GM12878 (cell line): ENCODE results near the gene CLSTN2. TPM values are rescaled to one million over a fixed set of nuclear protein-coding genes. Genes with fewer than 3 reads are reported as not detected.

Source experiments
- ATAC-seq: fragments of 200-7000 bp; cut with Tn5 transposase; 3 replicates; pipeline ENCODE4 v1.9.1; 2020; ENCODE audit warnings: mild to moderate bottlenecking, moderate library complexity
- BruUV-seq: library from RNA; stranded (reverse); fragments of 400-500 nt; replicated peaks from 2 replicates; lab custom pipeline; 2021; lab: Mats Ljungman, UMichigan
- CTCF ChIA-PET: fragments of 300-600 bp; sonication (Branson Sonifier 250); formaldehyde crosslinking; extraction: SDS; loops from one replicate; lab custom pipeline; 2021; ENCODE audit warnings: inconsistent platforms; lab: Yijun Ruan, JAX
- POLR2A ChIA-PET: fragments of 350-600 bp; formaldehyde crosslinking; extraction: SDS; loops from one replicate; lab custom pipeline; 2021; ENCODE audit warnings: inconsistent platforms; lab: Charles Lee
- RAD21 ChIA-PET: fragments of 300-600 bp; sonication (Branson Sonifier 250); formaldehyde crosslinking; loops from one replicate; lab custom pipeline; 2023; ENCODE audit warnings: antibody characterized with exemption; ENCODE audit not compliant: unreplicated experiment; lab: Charles Lee
- SMC1A ChIA-PET: fragments of 300-600 bp; sonication (Branson Sonifier 250); formaldehyde crosslinking; loops from one replicate; lab custom pipeline; 2023; ENCODE audit not compliant: unreplicated experiment, uncharacterized antibody; lab: Charles Lee
- DNase-seq: peaks from one replicate; pipeline ENCODE4 v3.0.0-alpha.2; 2011; ENCODE audit warnings: low read depth, low spot score
- FAIRE-seq: peaks from 3 replicates; lab custom pipeline; 2011; peaks lifted over from hg19 to GRCh38; lab: Jason Lieb, UNC
- H2AFZ ChIP-seq: 2 replicates; pipeline ENCODE4 v1.6.0; 2011; ENCODE audit warnings: low read depth, low read length, control low read depth; ENCODE audit not compliant: control insufficient read depth
- H3K27ac ChIP-seq: 2 replicates; pipeline ENCODE4 v1.5.1; 2011; ENCODE audit warnings: control low read depth; ENCODE audit not compliant: control insufficient read depth, insufficient read depth
- H3K27me3 ChIP-seq, 2 experiments: replicated peaks in 1 of 2; 2 replicates each; pipeline versions ENCODE4 v1.6.0 to v1.6.1; 2011; ENCODE audit warnings: low read length in 1 of 2; ENCODE audit not compliant: control insufficient read depth in 2 of 2, insufficient read depth in 2 of 2
- H3K36me3 ChIP-seq, 2 experiments: 2 replicates each; pipeline ENCODE4 v1.5.1; 2011; ENCODE audit warnings: low read length in 1 of 2; ENCODE audit not compliant: control insufficient read depth in 2 of 2, insufficient read depth in 2 of 2
- H3K4me1 ChIP-seq: 2 replicates; pipeline ENCODE4 v1.6.1; 2011; ENCODE audit warnings: mild to moderate bottlenecking, low read length, moderate library complexity, mixed read lengths; ENCODE audit not compliant: control insufficient read depth, insufficient read depth
- H3K4me2 ChIP-seq: 2 replicates; pipeline ENCODE4 v1.6.0; 2011; ENCODE audit warnings: control low read depth; ENCODE audit not compliant: control insufficient read depth, insufficient read depth
- H3K4me3 ChIP-seq: fragments of 200-600 bp; sonication (generic); 2 replicates; pipeline ENCODE4 v1.5.1; 2016
- H3K79me2 ChIP-seq: 2 replicates; pipeline ENCODE4 v1.6.0; 2011; ENCODE audit warnings: low read length; ENCODE audit not compliant: control insufficient read depth, insufficient read depth
- H3K9ac ChIP-seq: 2 replicates; pipeline ENCODE4 v1.8.0; 2011; ENCODE audit warnings: low read length, control low read depth, mixed read lengths; ENCODE audit not compliant: control insufficient read depth, insufficient read depth
- H3K9me3 ChIP-seq: replicated peaks from 3 replicates; pipeline ENCODE4 v1.5.1; 2011; ENCODE audit warnings: mild to moderate bottlenecking, low read length; ENCODE audit not compliant: control insufficient read depth, insufficient read depth
- H4K20me1 ChIP-seq: 2 replicates; pipeline ENCODE4 v1.6.0; 2011; ENCODE audit not compliant: control insufficient read depth, insufficient read depth
- ATF7 ChIP-seq: fragments of 450-650 bp; IDR thresholded peaks from 2 replicates; pipeline ENCODE4 v1.6.1; 2016; ENCODE audit warnings: low read depth, mild to moderate bottlenecking
- BCL11A ChIP-seq: IDR thresholded peaks from 2 replicates; pipeline ENCODE4 v1.6.1; 2011; ENCODE audit warnings: low read depth, low read length
- BCLAF1 ChIP-seq: fragments of 450-650 bp; IDR thresholded peaks from 2 replicates; pipeline ENCODE4 v1.6.1; 2017; ENCODE audit warnings: antibody characterized with exemption, mild to moderate bottlenecking, moderate library complexity
- BMI1 ChIP-seq: fragments of 450-650 bp; IDR thresholded peaks from 2 replicates; pipeline ENCODE4 v1.6.1; 2016; ENCODE audit warnings: mild to moderate bottlenecking, moderate library complexity, borderline replicate concordance
- CBX5 ChIP-seq: sonication (generic); IDR thresholded peaks from 2 replicates; pipeline ENCODE4 v1.6.1; 2016; ENCODE audit warnings: low read depth, moderate library complexity, mild to moderate bottlenecking, inconsistent platforms
- EZH2 ChIP-seq: IDR thresholded peaks from 2 replicates; pipeline ENCODE4 v1.6.1; 2012; ENCODE audit warnings: low read depth, mild to moderate bottlenecking, control low read depth, inconsistent platforms, low read length, borderline replicate concordance; ENCODE audit not compliant: control insufficient read depth
- IRF4 ChIP-seq: IDR thresholded peaks from 2 replicates; pipeline ENCODE4 v1.6.1; 2011; ENCODE audit warnings: low read depth, low read length
- MTA3 ChIP-seq: IDR thresholded peaks from 2 replicates; pipeline ENCODE4 v1.6.1; 2012; ENCODE audit warnings: low read length, inconsistent platforms, borderline replicate concordance
- NBN ChIP-seq: fragments of 450-650 bp; IDR thresholded peaks from 2 replicates; pipeline ENCODE4 v1.6.1; 2016
- RCOR1 ChIP-seq: conservative IDR thresholded peaks from 2 replicates; pipeline ENCODE4 v1.6.1; 2012; ENCODE audit warnings: low read depth, low read length, improper control_type of control experiment
- RFX5 ChIP-seq: IDR thresholded peaks from 2 replicates; pipeline ENCODE4 v1.6.1; 2011; ENCODE audit warnings: low read depth, low read length, improper control_type of control experiment
- SREBF1 ChIP-seq: IDR thresholded peaks from 2 replicates; pipeline ENCODE4 v1.6.1; 2012; ENCODE audit warnings: mild to moderate bottlenecking, low read length
- STAT1 ChIP-seq: fragments of 450-650 bp; conservative IDR thresholded peaks from 2 replicates; pipeline ENCODE4 v1.6.1; 2014; ENCODE audit warnings: antibody characterized with exemption, mild to moderate bottlenecking
- TCF7 ChIP-seq: IDR thresholded peaks from 2 replicates; pipeline ENCODE4 v1.6.1; 2014; ENCODE audit warnings: antibody characterized with exemption, borderline replicate concordance
- ZBTB33 ChIP-seq: fragments of 450-650 bp; IDR thresholded peaks from 2 replicates; pipeline ENCODE4 v1.6.1; 2017; ENCODE audit warnings: mild to moderate bottlenecking
- WGBS: methylation state at CpG from one replicate; pipeline ENCODE4 v1.1.6; 2016; ENCODE audit warnings: low lambda C conversion rate; ENCODE audit not compliant: insufficient replicate concordance, insufficient coverage; ENCODE audit errors: missing lambda C conversion rate; 5-methylcytosine and 5-hydroxymethylcytosine counted together
- in situ Hi-C: fragments of 300-500 bp; cut with MboI; formaldehyde crosslinking; loops from 9 replicates; pipeline ENCODE4 v1.14.3; 2018; ENCODE audit warnings: mixed read lengths
- intact Hi-C: fragments of 100-400 bp; cut with micrococcal nuclease; formaldehyde crosslinking; loops from one replicate; pipeline ENCODE4 v1.14.2; 2022; ENCODE audit not compliant: unreplicated experiment
- polyA plus RNA-seq, 11 experiments: library from polyadenylated mRNA; depleted of rRNA in 4 of 11; unstranded in 6 of 11; stranded (reverse) in 5 of 11; fragments of >200 nt; fragmentation: Nextera tagmentation in 4 of 11; fragmentation: Illumina TruSeq in 1 of 11; extraction: Ambion mirVana in 4 of 11; extraction: Trizol in 1 of 11; gene quantifications; 1 replicate in 1 of 11; 2 replicates in 10 of 11; pipeline versions ENCODE4 v1.2.1 to v1.2.3, GENCODE V29; 2011 to 2016; ENCODE audit warnings: inconsistent platforms in 2 of 11, missing spikeins in 2 of 11, low read depth in 1 of 11
- total RNA-seq, 4 experiments: library from RNA; depleted of rRNA in 3 of 4; stranded (reverse); fragments of >200 nt in 3 of 4; fragmentation: Illumina TruSeq in 1 of 4; extraction: Trizol in 1 of 4; gene quantifications; 2 replicates each; pipeline versions ENCODE4 v1.2.1 to v1.2.3, GENCODE V29; 2013 to 2021
- TF ChIP-seq, protein P1 (sequence below): fragments of 450-650 bp; IDR thresholded peaks from 2 replicates; pipeline ENCODE4 v1.6.1; 2017; ENCODE audit warnings: mild to moderate bottlenecking, moderate library complexity

The CLSTN2 gene
- total and polyA plus RNA-seq, 10 of the 15 experiments (the other 5 are each of a cell fraction or from before 2014, with no cell fraction given): under 0.01 to 0.10 (median under 0.01) TPM; not detected in 5

GRCh38 chr3:140545756-140546155 lies 610.8 kb downstream of the CLSTN2 start (continued):
- TF ChIP-seq EZH2: no peak
- no peak for TF ChIP-seq BMI1
- no peak for TF ChIP-seq RCOR1
- no peak for TF ChIP-seq ZBTB33
- TF ChIP-seq TCF7: no peak
- no peak for TF ChIP-seq BCL11A
- TF ChIP-seq ATF7: no peak
- no peak for TF ChIP-seq NBN

- Histone ChIP-seq H3K9ac (no peak overlapping the region), H3K4me2 (no peak overlapping the region), H3K27me3 (no peaks in the 10 kb centered on the region), H2AFZ (no peak overlapping the region), H3K36me3 (no peaks in the 10 kb centered on the region), H4K20me1 (no peaks in the 10 kb centered on the region), H3K27ac (no peak overlapping the region), H3K9me3 (no peaks in the 10 kb centered on the region), H3K4me3 (no peak overlapping the region), H3K4me1 (no peaks in the 10 kb centered on the region), H3K79me2 (no peaks in the 10 kb centered on the region)
- POLR2A ChIA-PET: no interaction called here
- SMC1A ChIA-PET: no interaction called here
- intact Hi-C loops (no loop called here), in situ Hi-C loops (no loop called here)
- RAD21 ChIA-PET: no interaction called here
- FAIRE-seq (no peak), DNase-seq (no peak), ATAC-seq (no peak)
- no TSS peak for BruUV-seq
- WGBS: 36% methylated on average over 6 of the region's 6 CpGs
- CTCF ChIA-PET: no interaction called here
- no peak for TF ChIP-seq IRF4
- no peak for TF ChIP-seq MTA3
- no peak for TF ChIP-seq STAT1
- TF ChIP-seq CBX5: no peak
- TF ChIP-seq SREBF1: no peak
- no peak for TF ChIP-seq RCOR1
- no peak for TF ChIP-seq RFX5
- TF ChIP-seq, protein P1, sequence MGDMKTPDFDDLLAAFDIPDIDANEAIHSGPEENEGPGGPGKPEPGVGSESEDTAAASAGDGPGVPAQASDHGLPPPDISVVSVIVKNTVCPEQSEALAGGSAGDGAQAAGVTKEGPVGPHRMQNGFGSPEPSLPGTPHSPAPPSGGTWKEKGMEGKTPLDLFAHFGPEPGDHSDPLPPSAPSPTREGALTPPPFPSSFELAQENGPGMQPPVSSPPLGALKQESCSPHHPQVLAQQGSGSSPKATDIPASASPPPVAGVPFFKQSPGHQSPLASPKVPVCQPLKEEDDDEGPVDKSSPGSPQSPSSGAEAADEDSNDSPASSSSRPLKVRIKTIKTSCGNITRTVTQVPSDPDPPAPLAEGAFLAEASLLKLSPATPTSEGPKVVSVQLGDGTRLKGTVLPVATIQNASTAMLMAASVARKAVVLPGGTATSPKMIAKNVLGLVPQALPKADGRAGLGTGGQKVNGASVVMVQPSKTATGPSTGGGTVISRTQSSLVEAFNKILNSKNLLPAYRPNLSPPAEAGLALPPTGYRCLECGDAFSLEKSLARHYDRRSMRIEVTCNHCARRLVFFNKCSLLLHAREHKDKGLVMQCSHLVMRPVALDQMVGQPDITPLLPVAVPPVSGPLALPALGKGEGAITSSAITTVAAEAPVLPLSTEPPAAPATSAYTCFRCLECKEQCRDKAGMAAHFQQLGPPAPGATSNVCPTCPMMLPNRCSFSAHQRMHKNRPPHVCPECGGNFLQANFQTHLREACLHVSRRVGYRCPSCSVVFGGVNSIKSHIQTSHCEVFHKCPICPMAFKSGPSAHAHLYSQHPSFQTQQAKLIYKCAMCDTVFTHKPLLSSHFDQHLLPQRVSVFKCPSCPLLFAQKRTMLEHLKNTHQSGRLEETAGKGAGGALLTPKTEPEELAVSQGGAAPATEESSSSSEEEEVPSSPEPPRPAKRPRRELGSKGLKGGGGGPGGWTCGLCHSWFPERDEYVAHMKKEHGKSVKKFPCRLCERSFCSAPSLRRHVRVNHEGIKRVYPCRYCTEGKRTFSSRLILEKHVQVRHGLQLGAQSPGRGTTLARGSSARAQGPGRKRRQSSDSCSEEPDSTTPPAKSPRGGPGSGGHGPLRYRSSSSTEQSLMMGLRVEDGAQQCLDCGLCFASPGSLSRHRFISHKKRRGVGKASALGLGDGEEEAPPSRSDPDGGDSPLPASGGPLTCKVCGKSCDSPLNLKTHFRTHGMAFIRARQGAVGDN: no peak
- TF ChIP-seq BCLAF1: no peak
- no peak for TF ChIP-seq BCL11A
Measured at GRCh38 chr3:140546649-140547048, 611.7 kb downstream of the CLSTN2 start.
